ENCODE results near the gene TRABD.

DNA sequence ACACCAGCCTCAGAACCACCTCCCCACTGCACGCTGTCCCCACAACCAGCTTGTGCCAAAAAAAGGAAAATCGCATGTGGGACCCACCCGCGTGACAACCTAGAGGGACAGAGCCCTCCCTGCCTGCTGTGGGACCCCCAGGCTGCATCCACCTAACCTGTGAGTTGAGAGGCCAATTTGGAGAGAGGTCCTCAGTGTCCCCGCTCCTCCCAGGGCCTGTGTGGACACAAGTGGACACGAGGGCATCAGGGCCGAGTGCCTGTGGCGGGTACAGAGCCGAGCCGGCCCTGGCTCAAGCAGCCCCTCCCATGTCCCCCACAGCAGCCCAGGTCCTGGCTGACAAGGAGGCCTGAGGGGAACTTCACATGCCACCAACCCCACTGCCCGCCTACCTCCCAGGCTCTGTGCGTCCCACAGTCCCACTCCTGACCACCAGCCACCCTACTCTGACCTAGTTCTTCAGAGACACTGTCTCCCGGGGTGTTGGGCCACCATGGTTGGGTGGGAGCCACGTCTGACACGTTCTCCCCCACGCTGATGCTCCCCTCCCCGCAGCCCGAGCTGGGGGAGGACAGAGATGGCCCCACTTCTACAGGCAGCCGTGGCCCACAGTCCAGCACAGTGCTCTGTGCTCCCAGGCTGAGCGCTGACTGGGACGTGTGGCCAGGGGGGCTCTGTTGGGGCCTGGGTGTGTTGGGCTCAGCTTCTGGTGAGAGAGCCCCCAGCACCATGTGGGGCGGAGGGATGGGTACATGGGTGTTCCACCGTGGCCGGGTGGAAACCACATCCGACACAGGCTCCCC lies 34.3 kb downstream of the TRABD start:
- TF ChIP-seq POLR2A (IDR thresholded peaks at IDR 0.05; ENCODE audit: low read length) (no peak), GATA1 (IDR thresholded peaks at IDR 0.05; ENCODE audit: low read depth, low read length) (no peak)

All from erythroblast (primary cell).